Measurements from ENCODE around the gene AP4E1.
A peak's percentile ranks its signal among the peaks of the same experiment; 100 is the strongest.
"Not testable (repeated sequence)": the region's sequence is repeated elsewhere in the genome, so short reads cannot be mapped to it uniquely, and the experiment has no call there.

AP4E1 gene

GRCh38 chr15:50889589-50889988, 18.9 kb upstream of the AP4E1 start:
- DNase-seq (ENCODE audit: low spot score) = no peak

- DNase-seq (ENCODE audit: low spot score) = no peak
Observed at GRCh38 chr15:50890751-50891150, 17.7 kb upstream of the AP4E1 start.

- no peak for DNase-seq (ENCODE audit: low spot score)
Observed at GRCh38 chr15:50891159-50891558, 17.3 kb upstream of the AP4E1 start.

GRCh38 chr15:50893976-50894375, 14.5 kb upstream of the AP4E1 start:
- no peak for DNase-seq (ENCODE audit: low spot score)

- DNase-seq (ENCODE audit: low spot score) = not testable (repeated sequence)
Observed at GRCh38 chr15:50901390-50901789, 7.1 kb upstream of the AP4E1 start.

GRCh38 chr15:50904211-50904610, 4.3 kb upstream of the AP4E1 start:
- DNase-seq (ENCODE audit: low spot score) = no peak

- DNase-seq (ENCODE audit: low spot score) = no peak
Observed at GRCh38 chr15:50905055-50905454, 3.4 kb upstream of the AP4E1 start.

- DNase-seq (ENCODE audit: low spot score) = no peak
Observed at GRCh38 chr15:50906954-50907600, 1.4 kb upstream of the AP4E1 start.

GRCh38 chr15:50907601-50908208, 778 bp upstream of the AP4E1 start:
- DNase-seq (ENCODE audit: low spot score) = peak; percentile 57

- no peak for DNase-seq (ENCODE audit: low spot score)
Observed at GRCh38 chr15:50909010-50909317, 481 bp downstream of the AP4E1 start.

- not testable (repeated sequence) for DNase-seq (ENCODE audit: low spot score)
Observed at GRCh38 chr15:50910426-50910795, 1.9 kb downstream of the AP4E1 start.

- no peak for DNase-seq (ENCODE audit: low spot score)
Observed at GRCh38 chr15:50911001-50911400, 2.5 kb downstream of the AP4E1 start.

- peak; percentile 4 for DNase-seq (ENCODE audit: low spot score)
Observed at GRCh38 chr15:50911621-50912020, 3.1 kb downstream of the AP4E1 start.

GRCh38 chr15:50916400-50916799, 7.9 kb downstream of the AP4E1 start:
- DNase-seq (ENCODE audit: low spot score) = no peak

- DNase-seq (ENCODE audit: low spot score) = not testable (repeated sequence)
Observed at GRCh38 chr15:50919359-50919758, 10.9 kb downstream of the AP4E1 start.

GRCh38 chr15:50925281-50925680, 16.8 kb downstream of the AP4E1 start:
- no peak for DNase-seq (ENCODE audit: low spot score)

GRCh38 chr15:50929062-50929461, 20.6 kb downstream of the AP4E1 start:
- no peak for DNase-seq (ENCODE audit: low spot score)

GRCh38 chr15:50930792-50931191, 22.3 kb downstream of the AP4E1 start:
- DNase-seq (ENCODE audit: low spot score) = no peak

- DNase-seq (ENCODE audit: low spot score) = no peak
Observed at GRCh38 chr15:50933341-50933740, 24.9 kb downstream of the AP4E1 start.

- no peak for DNase-seq (ENCODE audit: low spot score)
Observed at GRCh38 chr15:50938525-50938924, 30.0 kb downstream of the AP4E1 start.

- no peak for DNase-seq (ENCODE audit: low spot score)
Observed at GRCh38 chr15:50939911-50940310, 31.4 kb downstream of the AP4E1 start.

GRCh38 chr15:50940506-50940905, 32.0 kb downstream of the AP4E1 start:
- no peak for DNase-seq (ENCODE audit: low spot score)

GRCh38 chr15:50943638-50944037, 35.2 kb downstream of the AP4E1 start:
- no peak for DNase-seq (ENCODE audit: low spot score)

GRCh38 chr15:50944672-50945071, 36.2 kb downstream of the AP4E1 start:
- no peak for DNase-seq (ENCODE audit: low spot score)
